KBM-7 (cell line): ENCODE measurements around the gene CBX1.
"Not testable (repeated sequence)": the region's sequence is repeated elsewhere in the genome, so short reads cannot be mapped to it uniquely, and the experiment has no call there.

ENCODE experiments used
- DNase-seq: peaks from one replicate; pipeline ENCODE4 v3.0.0-alpha.2; 2015
- in situ Hi-C: fragments of 300-500 bp; cut with MboI; formaldehyde crosslinking; loops from 2 replicates; pipeline ENCODE4 v1.14.3; 2020; ENCODE audit warnings: low sequenced_read_pairs, low pct_unique_long_range_greater_than_20kb, mixed read lengths

Gene CBX1

GRCh38 chr17:48084932-48085331, 16.3 kb downstream of the CBX1 start:
- no peak for DNase-seq
- in situ Hi-C loops, result no loop called here

DNA sequence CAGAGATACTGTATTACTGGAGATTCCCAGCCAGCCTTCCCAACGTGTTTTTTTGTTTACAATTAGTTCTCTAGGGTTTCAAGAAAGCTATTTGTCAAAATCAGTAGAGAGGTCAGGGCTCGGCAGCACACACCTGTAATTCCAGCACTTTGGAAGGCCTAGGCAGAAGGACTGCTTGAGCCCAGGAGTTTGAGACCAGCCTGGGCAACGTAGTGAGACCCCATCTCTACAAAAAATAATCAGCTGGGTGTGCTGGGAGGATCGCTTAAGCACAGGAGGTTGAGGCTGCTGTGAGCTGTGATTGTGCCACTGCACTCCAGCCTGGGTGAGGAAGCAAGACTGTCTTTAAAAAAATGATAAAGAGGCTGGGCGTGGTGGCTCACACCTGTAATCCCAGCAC, 19.4 kb downstream of the CBX1 start:
- DNase-seq, result no peak

DNA sequence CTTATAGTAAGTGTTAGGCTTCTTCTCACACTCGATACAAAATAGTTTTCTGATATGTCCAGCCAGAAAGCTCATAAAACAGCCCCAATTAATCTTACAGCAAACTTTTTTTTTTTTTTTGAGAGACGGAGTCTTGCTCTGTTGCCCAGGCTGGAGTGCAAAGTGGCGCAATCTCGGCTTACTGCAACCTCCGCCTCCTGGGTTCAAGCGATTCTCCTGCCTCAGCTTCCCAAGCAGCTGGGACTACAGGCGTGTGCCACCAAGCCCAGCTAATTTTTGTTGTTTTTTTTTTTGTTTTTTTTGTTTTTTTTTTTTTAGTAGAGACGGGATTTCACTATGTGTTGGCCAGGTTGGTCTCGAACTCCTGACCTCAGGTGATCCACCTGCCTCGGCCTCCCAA, 24.1 kb downstream of the CBX1 start:
- DNase-seq, in situ Hi-C loops: not testable (repeated sequence)

More for the DNA sequence above, 19.4 kb downstream of the CBX1 start:
- in situ Hi-C loops, result no loop called here

DNA sequence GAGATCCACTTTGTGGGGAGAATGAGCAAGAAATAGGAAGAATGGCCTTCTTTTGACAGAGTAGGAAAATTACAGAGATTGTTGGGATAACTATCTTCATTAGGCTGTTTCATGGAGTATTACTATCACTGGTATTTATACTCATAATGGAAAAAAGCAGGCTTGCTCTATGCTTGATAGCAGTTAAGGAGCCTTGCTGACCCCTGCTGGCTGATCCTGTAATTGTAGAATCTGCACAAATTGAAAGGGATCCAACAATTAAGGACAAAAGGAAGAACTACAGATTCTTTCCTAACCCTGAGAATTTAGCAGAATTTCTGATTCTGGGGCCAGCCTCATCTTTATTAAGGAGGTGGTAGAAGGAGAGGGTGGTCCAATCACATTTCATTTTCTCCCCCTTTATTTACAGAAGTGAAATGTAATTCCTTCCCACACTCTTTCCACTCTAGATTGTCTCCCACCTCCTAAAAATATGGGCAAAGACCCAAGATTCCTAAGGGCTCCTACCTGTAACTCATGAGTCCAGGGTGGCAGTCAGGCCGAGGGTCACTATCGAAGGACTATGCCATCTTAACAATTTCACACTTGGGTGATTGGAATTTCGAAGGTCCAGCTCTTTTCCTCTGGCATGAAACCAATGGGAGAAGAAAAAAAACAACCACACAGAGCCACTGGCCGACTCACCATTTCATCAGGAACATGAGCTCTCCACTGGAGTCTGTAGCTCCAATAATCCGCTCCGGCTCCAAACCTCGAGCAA, 26.8 kb downstream of the CBX1 start:
- DNase-seq, result peak; percentile 79
- in situ Hi-C loops, result no loop called here

DNA sequence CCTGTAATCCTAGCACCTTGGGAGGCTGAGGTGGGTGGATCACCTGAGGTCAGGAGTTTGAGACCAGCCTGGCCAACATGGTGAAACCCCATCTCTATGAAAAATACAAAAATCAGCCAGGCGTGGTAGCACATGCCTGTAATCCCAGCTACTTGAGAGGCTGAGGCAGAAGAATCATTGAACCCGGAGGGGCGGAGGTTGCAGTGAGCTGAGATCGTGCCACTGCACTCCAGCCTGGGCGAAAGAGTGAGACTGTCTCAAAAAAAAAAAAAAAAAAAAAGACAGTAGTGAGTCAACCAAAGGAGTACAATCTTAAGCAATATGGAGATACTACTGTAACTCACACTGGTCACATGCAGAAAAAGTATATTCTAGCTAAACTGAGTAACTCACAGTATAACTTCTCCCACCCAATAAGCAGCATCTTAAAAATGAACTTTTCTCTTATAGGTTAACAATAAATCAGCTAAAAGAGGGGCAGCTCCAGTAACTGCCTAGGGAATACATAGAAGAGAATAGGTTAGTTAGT, 27.6 kb downstream of the CBX1 start:
- in situ Hi-C loops, DNase-seq: not testable (repeated sequence)

DNA sequence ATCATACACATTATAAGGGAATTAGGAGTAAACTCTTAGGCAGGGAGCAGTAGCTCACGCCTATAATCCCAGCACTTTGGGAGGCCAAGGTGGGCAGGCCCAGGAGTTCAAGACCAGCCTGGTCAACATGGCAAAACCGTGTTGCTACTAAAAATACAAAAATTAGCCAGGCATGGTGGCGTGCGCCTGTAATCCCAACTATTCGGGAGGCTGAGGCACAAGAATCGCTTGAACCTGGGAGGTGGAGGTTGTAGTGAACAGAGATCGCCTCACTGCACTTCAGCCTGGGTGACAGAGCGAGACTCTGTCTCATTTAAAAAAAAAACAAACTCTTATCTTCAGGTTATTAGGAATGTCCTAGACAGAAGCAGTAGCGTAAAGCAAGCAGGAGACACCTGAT, 28.5 kb downstream of the CBX1 start:
- DNase-seq, in situ Hi-C loops: not testable (repeated sequence)

DNA sequence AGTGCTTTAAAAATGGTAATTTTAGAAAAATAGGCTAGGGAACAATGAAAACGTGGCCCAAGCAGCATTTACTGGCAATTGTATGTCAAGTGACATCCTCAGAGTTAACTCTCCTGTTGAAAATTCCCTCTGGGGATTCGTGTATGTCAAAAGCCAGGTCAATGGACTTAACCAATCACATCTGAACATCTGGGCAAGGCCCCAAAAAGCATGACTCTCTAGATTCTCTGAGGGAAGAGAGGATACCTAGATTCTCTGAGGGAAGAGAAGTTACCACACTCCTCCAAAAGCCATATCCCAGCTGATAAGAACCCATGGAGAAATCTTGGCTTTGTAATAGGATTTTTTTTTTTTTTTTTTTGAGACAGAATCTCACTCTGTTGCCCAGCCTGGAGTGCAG, 29.6 kb downstream of the CBX1 start:
- in situ Hi-C loops, result no loop called here
- DNase-seq, result no peak

- DNase-seq, result no peak
Observed at GRCh38 chr17:48070195-48070594, 31.1 kb downstream of the CBX1 start.

DNA sequence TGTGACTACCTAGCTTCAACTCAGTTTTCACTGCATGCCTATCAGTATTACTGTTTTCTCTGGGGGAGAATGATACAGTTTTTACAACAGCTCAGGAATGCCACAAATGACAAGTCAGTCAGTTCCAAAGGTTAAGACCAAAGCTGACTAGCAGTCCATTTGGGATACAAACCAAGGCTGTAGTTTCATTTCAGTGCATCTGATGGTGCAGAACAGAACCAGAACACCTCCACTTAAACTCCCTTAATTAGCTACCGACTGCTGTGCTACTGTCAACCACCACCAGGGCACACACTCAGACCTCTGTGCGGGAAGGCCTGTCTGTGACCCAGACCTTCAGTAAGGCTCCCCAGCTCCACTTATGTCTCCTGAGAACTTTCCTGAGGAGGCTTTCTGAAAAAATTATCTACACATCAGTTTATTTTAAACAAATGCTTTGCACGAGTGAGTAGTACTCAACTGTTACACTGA, 32.8 kb downstream of the CBX1 start:
- no peak for DNase-seq
- in situ Hi-C loops, result no loop called here

More at GRCh38 chr17:48070195-48070594, 31.1 kb downstream of the CBX1 start:
- in situ Hi-C loops, result no loop called here

DNA sequence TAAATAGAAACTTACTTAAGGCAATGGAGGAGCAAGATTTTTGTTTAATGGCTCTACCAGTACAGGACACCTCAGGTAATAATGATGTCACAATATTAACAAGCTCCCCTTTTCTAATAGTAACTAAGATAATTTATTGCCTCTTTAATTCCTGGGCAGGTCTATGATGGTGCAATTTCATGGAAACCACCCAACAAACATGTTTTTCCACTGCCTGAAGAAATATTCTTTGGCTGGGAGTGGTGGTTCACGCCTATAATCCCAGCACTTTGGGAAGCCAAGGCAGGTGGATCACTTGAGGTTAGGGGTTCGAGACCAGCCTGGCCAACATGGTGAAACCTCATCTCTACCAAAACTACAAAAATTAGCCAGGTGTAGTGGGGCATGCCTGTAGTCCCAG, 33.5 kb downstream of the CBX1 start:
- DNase-seq, in situ Hi-C loops: not testable (repeated sequence)

DNA sequence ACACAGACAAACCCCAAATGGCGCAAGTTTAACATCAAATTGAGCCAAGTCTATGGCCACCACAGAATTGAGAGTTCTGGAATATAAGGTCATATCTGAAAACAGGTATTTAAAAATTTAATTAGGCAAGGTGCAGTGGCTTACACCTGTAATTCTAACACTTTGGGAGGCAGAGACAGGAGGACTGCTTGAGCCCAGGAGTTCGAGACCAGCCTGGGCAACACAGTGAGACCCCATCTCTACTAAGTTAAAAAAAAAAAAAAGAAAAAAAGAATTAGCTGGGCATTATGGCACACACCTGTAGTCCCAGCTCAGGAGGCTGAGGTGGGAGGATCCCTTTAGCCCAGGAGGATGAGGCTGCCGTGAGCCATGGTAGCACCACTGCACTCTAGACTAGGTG, 34.0 kb downstream of the CBX1 start:
- no peak for DNase-seq
- in situ Hi-C loops, result no loop called here

DNA sequence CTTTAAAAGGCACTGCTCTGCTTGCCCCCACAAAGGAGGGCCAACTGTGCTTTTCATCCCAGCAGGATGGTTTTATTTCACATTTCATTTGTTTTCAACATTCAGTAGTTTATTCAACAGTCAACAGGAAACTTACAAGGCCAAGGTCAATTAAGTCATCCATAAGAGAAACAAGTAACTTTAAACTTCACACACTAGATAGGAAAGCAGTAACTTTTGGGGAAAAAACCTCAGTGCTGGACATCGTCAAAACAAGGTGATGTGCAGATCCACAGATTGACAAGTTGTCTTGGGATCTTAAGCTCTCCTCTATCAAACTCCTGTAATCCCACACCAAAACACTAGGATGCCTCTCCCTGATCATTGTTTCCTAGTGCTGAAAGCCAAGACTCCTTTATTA, 34.6 kb downstream of the CBX1 start:
- no peak for DNase-seq
- in situ Hi-C loops, result no loop called here

DNA sequence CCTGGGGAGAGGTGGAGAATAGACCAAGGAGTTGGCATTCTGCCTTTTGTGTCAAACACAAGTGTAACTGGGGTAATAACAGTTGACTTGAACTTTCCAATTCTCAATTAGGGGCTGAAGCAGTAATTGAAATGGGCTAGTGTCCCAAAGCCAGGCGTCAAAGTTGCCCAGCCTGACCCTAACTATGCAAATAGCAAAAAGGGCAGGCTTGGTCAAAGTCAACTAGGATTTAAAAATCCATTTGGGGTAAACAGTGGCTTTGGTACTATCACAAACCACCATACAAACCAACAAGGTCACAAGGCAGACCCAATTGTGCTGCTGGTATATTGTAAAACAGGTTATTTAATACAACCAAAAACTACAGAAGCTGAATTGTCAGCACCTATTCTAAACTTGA, 35.1 kb downstream of the CBX1 start:
- in situ Hi-C loops, result no loop called here
- DNase-seq, result no peak

- DNase-seq, result no peak
- in situ Hi-C loops, result no loop called here
Observed at GRCh38 chr17:48064638-48065037, 36.6 kb downstream of the CBX1 start.

DNA sequence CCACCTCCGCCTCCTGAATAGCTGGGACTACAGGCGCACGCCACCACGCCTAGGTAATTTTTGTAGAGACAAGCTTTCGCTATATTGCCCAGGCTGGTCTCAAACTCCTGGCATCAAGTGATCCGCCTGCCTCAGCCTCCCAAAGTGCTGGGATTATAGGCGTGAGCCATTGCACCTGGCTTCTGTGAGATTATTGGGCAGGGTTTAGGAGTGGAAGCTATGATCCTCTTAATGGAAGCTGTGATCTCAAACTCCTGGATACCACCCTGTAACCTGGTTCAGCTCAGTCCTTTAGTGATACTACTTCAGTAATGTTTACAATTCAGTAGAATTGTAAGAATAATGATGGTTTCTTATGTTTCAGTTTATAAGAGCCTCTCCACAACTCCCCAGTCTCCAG, 39.0 kb downstream of the CBX1 start:
- in situ Hi-C loops, result no loop called here
- DNase-seq, result no peak

DNA sequence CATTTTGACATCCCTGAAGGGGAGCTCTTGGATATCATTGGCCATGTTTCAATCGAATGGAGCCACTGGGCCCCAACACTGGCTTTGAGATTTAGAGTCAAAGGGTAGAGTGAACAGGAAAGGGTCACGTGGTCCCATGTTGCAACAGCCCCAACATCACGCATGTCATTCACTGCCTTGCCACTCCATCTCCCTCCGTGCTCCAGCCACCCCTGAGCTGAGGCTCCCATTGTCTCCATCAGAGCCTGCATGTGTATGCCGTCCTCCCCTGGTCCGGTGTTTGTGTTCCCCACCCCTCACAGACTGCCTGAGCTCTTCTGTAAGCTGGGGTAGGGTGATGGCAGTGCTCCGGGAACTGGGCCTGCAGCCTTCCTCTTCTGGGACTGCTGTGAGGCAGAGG, 41.0 kb downstream of the CBX1 start:
- DNase-seq, result no peak
- in situ Hi-C loops, result no loop called here

GRCh38 chr17:48059125-48059668, 42.1 kb downstream of the CBX1 start:
- in situ Hi-C loops, result no loop called here
- DNase-seq, result no peak

DNA sequence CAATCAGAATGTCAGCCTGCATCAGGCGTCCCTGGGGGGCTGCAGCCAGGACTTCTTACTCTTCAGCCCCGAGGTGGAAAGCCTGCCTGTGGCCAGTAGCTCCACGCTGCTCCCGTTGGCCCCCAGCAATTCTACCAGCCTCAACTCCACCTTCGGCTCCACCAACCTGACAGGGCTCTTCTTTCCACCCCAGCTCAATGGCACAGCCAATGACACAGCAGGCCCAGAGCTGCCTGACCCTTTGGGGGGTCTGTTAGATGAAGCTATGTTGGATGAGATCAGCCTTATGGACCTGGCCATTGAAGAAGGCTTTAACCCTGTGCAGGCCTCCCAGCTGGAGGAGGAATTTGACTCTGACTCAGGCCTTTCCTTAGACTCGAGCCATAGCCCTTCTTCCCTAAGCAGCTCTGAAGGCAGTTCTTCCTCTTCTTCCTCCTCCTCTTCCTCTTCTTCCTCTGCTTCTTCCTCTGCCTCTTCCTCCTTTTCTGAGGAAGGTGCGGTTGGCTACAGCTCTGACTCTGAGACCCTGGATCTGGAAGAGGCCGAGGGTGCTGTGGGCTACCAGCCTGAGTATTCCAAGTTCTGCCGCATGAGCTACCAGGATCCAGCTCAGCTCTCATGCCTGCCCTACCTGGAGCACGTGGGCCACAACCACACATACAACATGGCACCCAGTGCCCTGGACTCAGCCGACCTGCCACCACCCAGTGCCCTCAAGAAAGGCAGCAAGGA, 42.7 kb downstream of the CBX1 start:
- in situ Hi-C loops, result no loop called here

GRCh38 chr17:48057626-48058025, 43.7 kb downstream of the CBX1 start:
- in situ Hi-C loops, result no loop called here
- DNase-seq, result no peak

More for the DNA sequence above, 42.7 kb downstream of the CBX1 start:
- DNase-seq, result no peak

DNA sequence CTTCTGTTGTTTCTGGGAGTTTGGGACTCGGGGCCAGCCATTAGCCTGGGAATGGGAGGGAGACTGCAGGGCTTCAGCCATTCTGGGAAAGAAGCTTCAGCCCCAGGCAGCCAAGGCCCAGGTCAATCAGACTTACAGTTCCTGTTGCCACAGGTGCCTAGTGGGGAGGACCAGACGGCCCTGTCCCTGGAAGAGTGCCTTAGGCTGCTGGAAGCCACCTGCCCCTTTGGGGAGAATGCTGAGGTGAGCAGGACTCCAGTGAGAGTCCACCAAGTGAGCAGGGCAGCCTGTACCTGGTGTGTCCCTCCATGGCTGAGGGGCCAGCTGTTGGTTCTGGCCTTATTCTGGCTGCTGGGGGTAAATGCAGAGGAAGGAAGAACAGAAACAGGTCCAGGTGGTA, 44.4 kb downstream of the CBX1 start:
- in situ Hi-C loops, result no loop called here
- DNase-seq, result no peak
